Pancreas (tissue), 10 donors: ENCODE data around the gene ANO9. TPM values are rescaled to one million over a fixed set of nuclear protein-coding genes. Genes with fewer than 3 reads are reported as not detected.
"Not testable (repeated sequence)": the region's sequence is repeated elsewhere in the genome, so short reads cannot be mapped to it uniquely, and the experiment has no call there.

Source experiments
- ATAC-seq, 4 donors: fragments of 200-7000 bp; cut with Tn5 transposase; one replicate each; pipeline versions ENCODE4 v1.8.0 to v1.9.1; 2020; ENCODE audit warnings: mild to moderate bottlenecking in 4 of 4, moderate library complexity in 4 of 4
- DNase-seq, 6 donors: peaks; one replicate each; pipeline ENCODE4 v3.0.0-alpha.2; 2020
- FAIRE-seq: peaks from 2 replicates; lab custom pipeline; 2012; peaks lifted over from hg19 to GRCh38; lab: Jason Lieb, UNC
- H3K27ac ChIP-seq, 4 donors: fragments of 200-600 bp; sonication (generic); 1 replicate in 3 of 4; 2 replicates in 1 of 4; pipeline versions ENCODE4 v1.5.0 to v1.8.0; 2020
- H3K27me3 ChIP-seq, 4 donors: fragments of 200-600 bp; one replicate each; pipeline ENCODE4 v1.8.0; 2021
- H3K36me3 ChIP-seq, 3 donors: fragments of 200-600 bp; sonication (generic) in 1 of 3; one replicate each; pipeline versions ENCODE4 v1.5.0 to v1.8.0; 2020 to 2021
- H3K4me1 ChIP-seq, 3 donors: fragments of 200-600 bp; one replicate each; pipeline ENCODE4 v1.8.0; 2021
- H3K4me3 ChIP-seq, 4 donors: fragments of 200-600 bp; sonication (generic) in 2 of 4; one replicate each; pipeline versions ENCODE4 v1.5.0 to v1.8.0; 2020 to 2021
- H3K9me3 ChIP-seq, 4 donors: fragments of 200-600 bp; one replicate each; pipeline ENCODE4 v1.8.0; 2021
- CTCF ChIP-seq, 4 donors: fragments of 200-600 bp; sonication (generic) in 3 of 4; IDR thresholded peaks; one replicate each; pipeline versions ENCODE4 v1.5.0 to v1.8.0; 2021; ENCODE audit warnings: antibody characterized with exemption in 4 of 4
- WGBS, 2 donors: extraction: QIAGEN DNeasy Blood & Tissue Kit; methylation state at CpG; one replicate each; pipeline ENCODE4 v1.1.7; 2013; 5-methylcytosine and 5-hydroxymethylcytosine counted together
- intact Hi-C, 3 donors: fragments of 100-400 bp; cut with DNase I; formaldehyde crosslinking; loops; one replicate each; pipeline versions ENCODE4 v1.11.1 to v1.14.2; 2022
- polyA plus RNA-seq, 2 donors: library from polyadenylated mRNA; stranded (reverse); fragments of 200-250 nt; gene quantifications; one replicate each; pipeline ENCODE4 v1.2.3, GENCODE V29; 2013
- total RNA-seq, 6 donors: library from RNA; stranded (reverse); fragmentation: NEBNext Ultra II Directional in 4 of 6; extraction: Animal tissue kit (Norgen Biotek cat#: 25700) in 4 of 6; gene quantifications; one replicate each; pipeline versions ENCODE4 v1.2.1 to v1.2.4, GENCODE V29; 2021 to 2023
- donor health status: healthy with polysubstance abuse.
- donor health status: DM: no; HTN: no; CAD: no; lungs with moderate emphysema.
- donor health status: DM: no; HTN: no; CAD: no.
- donor health status: control.
- donor health status: control.
- donor health status: Bipolar disorder and iron deficiency.
- donor health status: DM: yes; HTN: yes; CAD: no.
- donor health status: DM: no; HTN: no; CAD: no.
- donor health status: DM: no; HTN: no; CAD: no.
- donor health status: DM: yes; HTN: yes; CAD: no.

Gene ANO9
- total and polyA plus RNA-seq, 8 donors: 6.2 to 68.7 (median 14.9) TPM

GRCh38 chr11:414318-414857 is 27.4 kb downstream of the ANO9 start:
- peaks cover 0 to 10% (median 0%) of the 10 kb centered on the region in 3 donors for H3K4me1 ChIP-seq
- FAIRE-seq: no peak
- H3K9me3 ChIP-seq: no peaks in the 10 kb centered on the region
- no peaks in the 10 kb centered on the region for H3K27me3 ChIP-seq
- ATAC-seq: no peak
- DNase-seq: peak in 3 of 6 donors; percentile 5 to 51 (median 10)
- H3K4me3 ChIP-seq: peak overlapping the region in 1 of 4 donors; percentile 18
- no peaks in the 10 kb centered on the region for H3K36me3 ChIP-seq
- no peak for TF ChIP-seq CTCF (IDR thresholded peaks at IDR 0.05)
- H3K27ac ChIP-seq: no peak overlapping the region
- intact Hi-C loops: no loop called here
- WGBS, 2 donors: 78 to 84% methylated on average over 9 of the region's 9 CpGs

DNA sequence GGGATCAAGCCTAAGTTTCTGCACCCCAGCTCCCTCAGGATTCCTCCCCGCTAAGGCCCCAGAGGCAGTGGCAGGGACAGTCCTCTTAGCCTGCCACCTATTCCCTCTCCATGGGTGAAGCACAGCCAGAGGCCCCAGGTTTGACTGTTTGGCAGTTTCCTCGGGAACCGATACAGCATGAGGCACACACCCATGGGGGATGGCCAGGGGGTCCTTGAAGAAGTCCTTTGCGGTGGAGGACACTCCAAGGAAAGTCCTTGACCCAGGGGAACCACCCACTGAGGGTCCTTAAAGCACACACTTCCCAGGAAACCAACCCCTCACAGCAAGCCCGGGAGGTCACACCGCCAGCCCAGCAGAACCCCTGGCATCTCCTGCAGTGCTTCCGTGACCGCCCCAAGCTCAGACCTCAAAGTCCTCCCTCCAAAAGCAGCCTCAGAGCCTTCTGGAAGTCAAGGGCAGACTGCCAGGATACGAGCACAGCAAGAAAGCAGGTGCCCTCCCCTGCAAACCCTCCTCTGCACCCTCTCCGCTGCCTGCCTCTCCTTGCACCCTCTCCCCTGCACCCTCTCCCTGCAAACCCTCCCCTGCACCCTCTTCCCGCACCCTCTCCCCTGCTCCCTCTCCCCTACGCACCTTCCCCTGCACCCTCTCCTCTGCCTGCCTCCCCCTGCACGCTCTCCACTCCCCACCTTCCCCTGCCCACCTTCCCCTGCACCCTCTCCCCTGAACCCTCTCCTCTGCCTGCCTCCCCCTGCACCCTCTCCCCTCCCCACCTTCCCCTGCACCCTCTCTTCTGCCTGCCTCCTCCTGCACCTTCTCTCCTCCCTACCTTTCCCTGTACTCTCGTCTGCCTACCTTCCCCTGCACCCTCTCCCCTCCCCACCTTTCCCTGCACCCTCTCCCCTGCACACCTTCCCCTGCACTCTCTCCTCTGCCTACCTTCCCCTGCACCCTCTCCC is 28.4 kb downstream of the ANO9 start:
- Histone ChIP-seq H3K4me3 (no peak overlapping the region), H3K36me3 (no peaks in the 10 kb centered on the region), H3K4me1 (peaks cover 0 to 10% (median 0%) of the 10 kb centered on the region in 3 donors), H3K9me3 (no peaks in the 10 kb centered on the region), H3K27ac (no peak overlapping the region), H3K27me3 (no peaks in the 10 kb centered on the region)
- no peak for TF ChIP-seq CTCF (IDR thresholded peaks at IDR 0.05)
- no peak for ATAC-seq
- peak in 3 of 6 donors; percentile 25 to 46 (median 36) for DNase-seq
- FAIRE-seq: no peak
- intact Hi-C loops: no loop called here
- WGBS, 2 donors: 62 to 75% methylated on average over 13 of the region's 14 CpGs

GRCh38 chr11:412641-413119 is 29.1 kb downstream of the ANO9 start:
- ATAC-seq (no peak), FAIRE-seq (no peak), DNase-seq (peak in 2 of 6 donors; percentile 17 to 66)
- intact Hi-C loops: no loop called here
- Histone ChIP-seq H3K36me3 (no peaks in the 10 kb centered on the region), H3K4me1 (peaks cover 0 to 10% (median 0%) of the 10 kb centered on the region in 3 donors), H3K27me3 (no peaks in the 10 kb centered on the region), H3K4me3 (no peak overlapping the region), H3K27ac (no peak overlapping the region), H3K9me3 (no peaks in the 10 kb centered on the region)
- 82 to 89% methylated on average over 13 to 15 of the region's 15 CpGs for WGBS, 2 donors
- no peak for TF ChIP-seq CTCF (IDR thresholded peaks at IDR 0.05)

DNA sequence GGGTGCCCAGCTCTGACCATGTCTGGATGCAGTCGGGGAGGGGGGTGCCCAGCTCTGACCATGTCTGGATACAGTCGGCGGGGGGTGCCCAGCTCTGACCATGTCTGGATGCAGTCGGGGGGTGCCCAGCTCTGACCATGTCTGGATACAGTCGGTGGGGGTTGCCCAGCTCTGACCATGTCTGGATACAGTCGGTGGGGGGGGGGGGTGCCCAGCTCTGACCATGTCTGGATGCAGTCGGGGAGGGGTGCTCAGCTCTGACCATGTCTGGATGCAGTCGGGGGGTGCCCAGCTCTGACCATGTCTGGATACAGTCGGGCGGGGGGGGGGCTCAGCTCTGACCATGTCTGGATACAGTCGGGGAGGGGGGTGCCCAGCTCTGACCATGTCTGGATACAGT is 30.3 kb downstream of the ANO9 start:
- H3K4me3 ChIP-seq, H3K9me3 ChIP-seq, H3K36me3 ChIP-seq, H3K27ac ChIP-seq, FAIRE-seq, ATAC-seq, H3K27me3 ChIP-seq, intact Hi-C loops: not testable (repeated sequence)
- peak in 1 of 6 donors; percentile 60 for DNase-seq
- H3K4me1 ChIP-seq: peaks cover 0 to 11% (median 0%) of the 10 kb centered on the region in 3 donors
- 75 to 86% methylated on average over 8 to 10 of the region's 11 CpGs for WGBS, 2 donors

GRCh38 chr11:410711-411110 is 31.1 kb downstream of the ANO9 start:
- H3K27me3 ChIP-seq, H3K27ac ChIP-seq, H3K4me1 ChIP-seq, H3K4me3 ChIP-seq, intact Hi-C loops, H3K9me3 ChIP-seq, FAIRE-seq, ATAC-seq, H3K36me3 ChIP-seq: not testable (repeated sequence)
- 85 to 93% methylated on average over 7 to 13 of the region's 13 CpGs for WGBS, 2 donors
- peak in 1 of 6 donors; percentile 56 for DNase-seq
